Measurements from ENCODE around the gene CAMSAP1.

The CAMSAP1 gene

DNA sequence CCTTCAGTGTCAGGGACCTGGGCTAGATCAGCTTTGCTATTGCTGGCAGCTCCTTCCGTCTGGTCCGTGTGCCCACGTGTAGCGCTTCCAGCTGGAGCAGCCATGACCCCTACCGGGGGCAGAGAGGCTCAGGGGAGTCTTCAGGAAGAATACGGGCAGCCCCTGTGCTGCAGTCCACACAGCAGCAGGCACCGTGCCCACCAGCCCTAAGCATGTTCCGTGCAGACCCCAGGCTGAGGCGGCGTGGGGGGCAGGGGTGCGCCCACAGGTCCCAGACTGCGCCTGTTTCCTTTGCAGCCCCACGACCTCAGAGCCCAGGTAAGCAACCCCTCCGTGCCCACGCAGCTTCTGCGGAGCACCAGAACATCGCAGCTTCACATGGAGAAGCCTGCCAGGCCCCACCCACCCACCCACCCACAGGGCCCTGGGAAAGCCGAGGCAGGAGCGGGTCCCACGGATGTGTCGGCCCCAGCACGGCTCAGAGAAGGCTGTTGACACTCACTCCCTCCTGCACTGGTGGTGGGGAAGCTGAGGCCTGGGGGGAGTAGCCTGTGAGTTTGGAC lies 122.3 kb downstream of the CAMSAP1 start:
- Histone ChIP-seq H3K4me1 (ENCODE audit: insufficient read depth, low read length) (no peaks in the 10 kb centered on the region), H3K4me3 (ENCODE audit: low read depth in 1 of 2, low read length in 2 of 2) (no peak overlapping the region), H3K27me3 (ENCODE audit: insufficient read depth, low read length, poor library complexity) (no peaks in the 10 kb centered on the region), H3K9me3 (ENCODE audit: insufficient read depth, low read length, severe bottlenecking) (no peaks in the 10 kb centered on the region), H3K79me2 (ENCODE audit: insufficient read depth, low read length) (no peaks in the 10 kb centered on the region), H3K36me3 (ENCODE audit: insufficient read depth, low read length) (no peaks in the 10 kb centered on the region), H3K27ac (ENCODE audit: low read length) (no peak overlapping the region), H2AFZ (ENCODE audit: low read depth, low read length) (no peak overlapping the region), H3K4me2 (ENCODE audit: insufficient read depth, low read length) (no peak overlapping the region), H3K9ac (ENCODE audit: low read depth, low read length) (no peak overlapping the region), H4K20me1 (ENCODE audit: insufficient read depth, low read length) (no peaks in the 10 kb centered on the region; the same call in 1 of the 2 replicates)
- ATAC-seq (ENCODE audit: insufficient read depth, low read depth) (no peak), DNase-seq (no peak)
- no peak for TF ChIP-seq EZH2 (IDR thresholded peaks at IDR 0.05; ENCODE audit: borderline replicate concordance, low read depth, low read length, severe bottlenecking)
- TF ChIP-seq, protein P1, sequence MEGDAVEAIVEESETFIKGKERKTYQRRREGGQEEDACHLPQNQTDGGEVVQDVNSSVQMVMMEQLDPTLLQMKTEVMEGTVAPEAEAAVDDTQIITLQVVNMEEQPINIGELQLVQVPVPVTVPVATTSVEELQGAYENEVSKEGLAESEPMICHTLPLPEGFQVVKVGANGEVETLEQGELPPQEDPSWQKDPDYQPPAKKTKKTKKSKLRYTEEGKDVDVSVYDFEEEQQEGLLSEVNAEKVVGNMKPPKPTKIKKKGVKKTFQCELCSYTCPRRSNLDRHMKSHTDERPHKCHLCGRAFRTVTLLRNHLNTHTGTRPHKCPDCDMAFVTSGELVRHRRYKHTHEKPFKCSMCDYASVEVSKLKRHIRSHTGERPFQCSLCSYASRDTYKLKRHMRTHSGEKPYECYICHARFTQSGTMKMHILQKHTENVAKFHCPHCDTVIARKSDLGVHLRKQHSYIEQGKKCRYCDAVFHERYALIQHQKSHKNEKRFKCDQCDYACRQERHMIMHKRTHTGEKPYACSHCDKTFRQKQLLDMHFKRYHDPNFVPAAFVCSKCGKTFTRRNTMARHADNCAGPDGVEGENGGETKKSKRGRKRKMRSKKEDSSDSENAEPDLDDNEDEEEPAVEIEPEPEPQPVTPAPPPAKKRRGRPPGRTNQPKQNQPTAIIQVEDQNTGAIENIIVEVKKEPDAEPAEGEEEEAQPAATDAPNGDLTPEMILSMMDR (IDR thresholded peaks at IDR 0.05; ENCODE audit: borderline replicate concordance, extremely low read depth, low read length, poor library complexity, severe bottlenecking) = no peak

DNA sequence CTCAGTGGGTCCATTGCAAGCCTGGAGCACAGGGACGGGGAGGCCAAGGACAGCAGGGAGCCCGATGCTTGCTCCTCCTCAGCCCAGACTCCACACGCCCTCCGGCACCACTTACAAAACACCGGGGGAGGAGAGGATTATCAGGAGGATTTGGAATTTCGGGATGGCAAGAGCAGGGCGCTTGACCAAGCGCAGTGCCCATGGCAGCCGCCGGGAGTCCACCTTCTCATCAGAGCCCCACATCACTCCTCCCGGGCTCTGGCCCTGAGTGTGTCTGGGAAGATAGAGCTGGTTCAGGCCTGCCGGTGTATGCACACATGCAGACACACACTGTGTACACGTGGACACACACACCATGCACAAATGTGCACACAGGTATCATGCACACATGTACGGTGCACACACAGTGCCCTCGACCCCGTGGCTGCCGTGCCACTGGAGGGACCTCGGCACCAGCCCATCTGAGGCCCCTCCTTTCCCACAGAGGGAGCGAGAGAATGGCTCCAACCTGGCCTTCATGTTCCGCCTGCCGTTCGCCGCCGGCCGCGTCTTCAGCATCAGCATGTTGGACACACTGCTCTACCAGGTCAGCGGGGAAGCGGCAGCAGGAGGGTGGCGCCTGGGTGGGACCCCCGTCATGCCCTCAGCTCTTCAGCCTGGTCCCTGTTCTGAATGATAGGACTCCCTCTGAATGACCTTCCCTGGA lies 123.7 kb downstream of the CAMSAP1 start:
- H3K27me3 ChIP-seq (ENCODE audit: insufficient read depth, low read length, poor library complexity) = no peaks in the 10 kb centered on the region
- no peak overlapping the region for H3K4me2 ChIP-seq (ENCODE audit: insufficient read depth, low read length)
- H3K9ac ChIP-seq (ENCODE audit: low read depth, low read length) = no peak overlapping the region
- H4K20me1 ChIP-seq (ENCODE audit: insufficient read depth, low read length) = no peaks in the 10 kb centered on the region; the same call in 1 of the 2 replicates
- no peaks in the 10 kb centered on the region for H3K79me2 ChIP-seq (ENCODE audit: insufficient read depth, low read length)
- no peak for DNase-seq
- no peak overlapping the region for H3K4me3 ChIP-seq (ENCODE audit: low read depth in 1 of 2, low read length in 2 of 2)
- no peak overlapping the region for H2AFZ ChIP-seq (ENCODE audit: low read depth, low read length)
- no peak overlapping the region for H3K27ac ChIP-seq (ENCODE audit: low read length)
- no peak for ATAC-seq (ENCODE audit: insufficient read depth, low read depth)
- no peaks in the 10 kb centered on the region for H3K9me3 ChIP-seq (ENCODE audit: insufficient read depth, low read length, severe bottlenecking)
- no peaks in the 10 kb centered on the region for H3K4me1 ChIP-seq (ENCODE audit: insufficient read depth, low read length)
- H3K36me3 ChIP-seq (ENCODE audit: insufficient read depth, low read length) = no peaks in the 10 kb centered on the region
- TF ChIP-seq EZH2 (IDR thresholded peaks at IDR 0.05; ENCODE audit: borderline replicate concordance, low read depth, low read length, severe bottlenecking) = no peak

DNA sequence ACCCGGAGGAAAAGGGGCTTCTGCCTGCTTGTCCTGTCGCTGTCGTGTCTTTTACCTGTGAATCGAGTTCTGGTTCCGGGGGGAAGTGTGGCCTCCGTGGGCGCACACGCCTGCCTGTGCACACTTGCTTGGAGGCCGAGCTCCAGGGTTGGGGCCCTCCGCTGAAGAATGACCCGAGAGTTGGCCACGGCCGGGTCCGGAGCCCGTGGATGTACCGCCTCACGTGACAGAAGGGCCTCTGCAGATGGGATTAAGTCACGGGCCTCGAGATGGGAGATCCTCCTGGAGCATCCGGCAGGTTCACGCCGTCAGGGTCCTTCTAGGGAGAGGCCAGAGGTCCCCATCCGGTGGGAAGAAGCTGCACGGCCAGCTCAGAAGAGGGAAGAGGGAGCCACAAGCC lies 124.4 kb downstream of the CAMSAP1 start:
- no peak for DNase-seq
- ATAC-seq (ENCODE audit: insufficient read depth, low read depth) = no peak
- H3K27ac ChIP-seq (ENCODE audit: low read length) = no peak overlapping the region
- no peaks in the 10 kb centered on the region for H3K36me3 ChIP-seq (ENCODE audit: insufficient read depth, low read length)
- no peak overlapping the region for H3K4me2 ChIP-seq (ENCODE audit: insufficient read depth, low read length)
- H3K9me3 ChIP-seq (ENCODE audit: insufficient read depth, low read length, severe bottlenecking) = no peaks in the 10 kb centered on the region
- H3K27me3 ChIP-seq (ENCODE audit: insufficient read depth, low read length, poor library complexity) = no peaks in the 10 kb centered on the region
- no peak for TF ChIP-seq EZH2 (IDR thresholded peaks at IDR 0.05; ENCODE audit: borderline replicate concordance, low read depth, low read length, severe bottlenecking)
- TF ChIP-seq, protein P1 (IDR thresholded peaks at IDR 0.05; ENCODE audit: borderline replicate concordance, extremely low read depth, low read length, poor library complexity, severe bottlenecking) = no peak
- H3K79me2 ChIP-seq (ENCODE audit: insufficient read depth, low read length) = no peaks in the 10 kb centered on the region
- no peaks in the 10 kb centered on the region; the same call in 1 of the 2 replicates for H4K20me1 ChIP-seq (ENCODE audit: insufficient read depth, low read length)
- no peak overlapping the region for H3K4me3 ChIP-seq (ENCODE audit: low read depth in 1 of 2, low read length in 2 of 2)
- no peak overlapping the region for H3K9ac ChIP-seq (ENCODE audit: low read depth, low read length)
- no peaks in the 10 kb centered on the region for H3K4me1 ChIP-seq (ENCODE audit: insufficient read depth, low read length)
- no peak overlapping the region for H2AFZ ChIP-seq (ENCODE audit: low read depth, low read length)

DNA sequence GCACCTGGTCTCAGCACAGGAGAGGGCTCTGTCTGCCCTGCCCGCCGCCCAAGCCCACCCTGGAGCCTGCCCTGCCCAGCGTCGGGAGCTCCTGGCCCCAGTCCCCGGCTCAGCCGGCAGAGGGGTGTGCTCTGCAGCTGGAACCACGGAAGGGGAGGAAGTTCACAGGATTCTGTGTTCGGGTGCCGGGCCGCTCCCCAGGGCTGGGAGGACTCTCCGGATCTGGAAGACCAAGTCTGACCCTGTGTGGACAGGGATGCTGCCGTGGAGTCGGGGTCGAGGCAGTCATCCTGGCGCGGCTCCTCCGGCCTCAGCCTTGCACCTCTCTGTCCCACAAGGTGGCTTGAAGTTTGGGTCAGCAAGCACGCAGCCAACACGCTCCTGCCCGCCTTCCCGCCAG lies 126.7 kb downstream of the CAMSAP1 start:
- Histone ChIP-seq H3K79me2 (ENCODE audit: insufficient read depth, low read length) (no peaks in the 10 kb centered on the region), H3K27ac (ENCODE audit: low read length) (no peak overlapping the region), H3K4me2 (ENCODE audit: insufficient read depth, low read length) (no peak overlapping the region), H2AFZ (ENCODE audit: low read depth, low read length) (no peak overlapping the region), H3K4me3 (ENCODE audit: low read depth in 1 of 2, low read length in 2 of 2) (no peak overlapping the region), H3K9ac (ENCODE audit: low read depth, low read length) (no peak overlapping the region), H3K9me3 (ENCODE audit: insufficient read depth, low read length, severe bottlenecking) (no peaks in the 10 kb centered on the region), H3K36me3 (ENCODE audit: insufficient read depth, low read length) (no peaks in the 10 kb centered on the region), H4K20me1 (ENCODE audit: insufficient read depth, low read length) (no peaks in the 10 kb centered on the region), H3K4me1 (ENCODE audit: insufficient read depth, low read length) (no peaks in the 10 kb centered on the region), H3K27me3 (ENCODE audit: insufficient read depth, low read length, poor library complexity) (no peaks in the 10 kb centered on the region)
- ATAC-seq (ENCODE audit: insufficient read depth, low read depth) = no peak
- no peak for DNase-seq
- no peak for TF ChIP-seq EZH2 (IDR thresholded peaks at IDR 0.05; ENCODE audit: borderline replicate concordance, low read depth, low read length, severe bottlenecking)
- TF ChIP-seq, protein P1 (IDR thresholded peaks at IDR 0.05; ENCODE audit: borderline replicate concordance, extremely low read depth, low read length, poor library complexity, severe bottlenecking) = no peak
